C1 segment of cervical spinal cord (tissue), 14 donors: ENCODE data around the gene PSME3IP1.
A peak's percentile ranks its signal among the peaks of the same experiment; 100 is the strongest.
"Not testable (repeated sequence)": the region's sequence is repeated elsewhere in the genome, so short reads cannot be mapped to it uniquely, and the experiment has no call there.

Experiments
- DNase-seq, 14 donors: peaks; one replicate each; lab custom pipeline; 2025; lab: John Stamatoyannopoulos, UW

PSME3IP1 gene

GRCh38 chr16:57185945-57186871 lies at the start of gene PSME3IP1, which contains the start of gene RSPRY1:
TSS of gene PSME3IP1 (minus strand) at chr16:57186039. CDS start at chr16:57173854, 12,185 bp downstream.
TSS of gene RSPRY1 (plus strand) at chr16:57186329. CDS start at chr16:57204659, 18,330 bp downstream.
- DNase-seq = peak; percentile 77 to 100 (median 99)

GRCh38 chr16:57235128-57236021 lies 49.5 kb upstream of the PSME3IP1 start:
- no peak for DNase-seq

- DNase-seq = no peak
Measured at GRCh38 chr16:57234707-57235092, 48.9 kb upstream of the PSME3IP1 start.

- DNase-seq = no peak
Measured at GRCh38 chr16:57233944-57234706, 48.3 kb upstream of the PSME3IP1 start.

GRCh38 chr16:57231821-57232350 lies 46.0 kb upstream of the PSME3IP1 start:
- no peak for DNase-seq

- no peak for DNase-seq
Measured at GRCh38 chr16:57229079-57229478, 43.2 kb upstream of the PSME3IP1 start.

GRCh38 chr16:57226701-57227621 lies 41.1 kb upstream of the PSME3IP1 start:
- no peak for DNase-seq

- DNase-seq = no peak
Measured at GRCh38 chr16:57225978-57226377, 40.1 kb upstream of the PSME3IP1 start.

GRCh38 chr16:57224651-57225335 lies 39.0 kb upstream of the PSME3IP1 start:
- no peak for DNase-seq

- DNase-seq = no peak
Measured at GRCh38 chr16:57223057-57223456, 37.2 kb upstream of the PSME3IP1 start.

GRCh38 chr16:57216968-57217367 lies 31.1 kb upstream of the PSME3IP1 start:
- no peak for DNase-seq

- no peak for DNase-seq
Measured at GRCh38 chr16:57213462-57213861, 27.6 kb upstream of the PSME3IP1 start.

- no peak for DNase-seq
Measured at GRCh38 chr16:57209780-57210179, 23.9 kb upstream of the PSME3IP1 start.

- DNase-seq = no peak
Measured at GRCh38 chr16:57208926-57209325, 23.1 kb upstream of the PSME3IP1 start.

- no peak for DNase-seq
Measured at GRCh38 chr16:57204675-57205074, 18.8 kb upstream of the PSME3IP1 start.

- no peak for DNase-seq
Measured at GRCh38 chr16:57203451-57203850, 17.6 kb upstream of the PSME3IP1 start.

GRCh38 chr16:57202095-57202886 lies 16.5 kb upstream of the PSME3IP1 start:
- DNase-seq = no peak

- DNase-seq = not testable (repeated sequence)
Measured at GRCh38 chr16:57200926-57201325, 15.1 kb upstream of the PSME3IP1 start.

- DNase-seq = not testable (repeated sequence)
Measured at GRCh38 chr16:57200321-57200720, 14.5 kb upstream of the PSME3IP1 start.
